HG03060 (cell line): ENCODE data around the gene TIMP4.

Experiments
- ATAC-seq: cut with Tn5 transposase; IDR thresholded peaks from one replicate; pipeline ENCODE4 v1.9.1; 2021; ENCODE audit warnings: low read depth, moderate number of reproducible peaks; ENCODE audit not compliant: unreplicated experiment

The TIMP4 gene

DNA sequence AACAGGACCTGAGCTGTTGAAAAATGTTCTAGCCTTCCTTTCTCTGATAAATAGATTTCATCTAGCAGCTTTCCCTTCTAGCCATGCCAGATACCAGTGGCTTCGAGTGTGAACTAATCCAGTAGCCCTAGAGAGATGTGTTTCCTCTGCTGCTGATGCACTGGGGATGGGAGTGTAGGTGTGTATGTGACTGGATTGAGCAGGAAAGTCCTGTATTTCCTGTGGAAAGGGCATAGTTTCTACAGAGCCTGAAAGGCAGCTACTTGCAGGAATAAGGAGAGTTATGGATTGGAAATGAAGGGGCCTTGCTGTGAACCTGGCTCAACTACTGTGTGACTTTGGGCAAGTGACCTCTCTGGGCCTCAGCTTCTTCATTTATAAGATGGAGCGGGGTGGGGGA lies 8.6 kb downstream of the TIMP4 start:
- ATAC-seq, result no peak

DNA sequence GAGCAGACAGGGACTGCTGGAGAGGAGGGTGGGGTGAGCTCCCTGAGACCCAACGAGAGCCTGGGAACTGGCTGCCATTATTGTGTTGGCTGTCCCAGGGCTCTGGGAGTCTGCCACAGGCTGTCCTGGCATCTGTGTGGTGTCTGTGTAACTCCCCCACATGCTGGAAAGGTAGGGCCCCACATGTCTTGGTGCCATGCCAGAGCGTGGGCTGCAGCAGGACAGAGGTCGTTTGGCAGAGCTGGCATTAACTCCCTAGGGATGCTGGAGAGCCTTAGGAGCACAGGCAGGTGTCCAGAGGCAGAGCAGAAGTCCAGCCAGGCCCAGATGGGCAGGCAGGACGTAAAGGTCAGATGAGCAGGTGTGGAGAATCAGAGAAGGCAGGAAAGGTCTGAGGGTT lies 9.7 kb downstream of the TIMP4 start:
- ATAC-seq, result no peak

DNA sequence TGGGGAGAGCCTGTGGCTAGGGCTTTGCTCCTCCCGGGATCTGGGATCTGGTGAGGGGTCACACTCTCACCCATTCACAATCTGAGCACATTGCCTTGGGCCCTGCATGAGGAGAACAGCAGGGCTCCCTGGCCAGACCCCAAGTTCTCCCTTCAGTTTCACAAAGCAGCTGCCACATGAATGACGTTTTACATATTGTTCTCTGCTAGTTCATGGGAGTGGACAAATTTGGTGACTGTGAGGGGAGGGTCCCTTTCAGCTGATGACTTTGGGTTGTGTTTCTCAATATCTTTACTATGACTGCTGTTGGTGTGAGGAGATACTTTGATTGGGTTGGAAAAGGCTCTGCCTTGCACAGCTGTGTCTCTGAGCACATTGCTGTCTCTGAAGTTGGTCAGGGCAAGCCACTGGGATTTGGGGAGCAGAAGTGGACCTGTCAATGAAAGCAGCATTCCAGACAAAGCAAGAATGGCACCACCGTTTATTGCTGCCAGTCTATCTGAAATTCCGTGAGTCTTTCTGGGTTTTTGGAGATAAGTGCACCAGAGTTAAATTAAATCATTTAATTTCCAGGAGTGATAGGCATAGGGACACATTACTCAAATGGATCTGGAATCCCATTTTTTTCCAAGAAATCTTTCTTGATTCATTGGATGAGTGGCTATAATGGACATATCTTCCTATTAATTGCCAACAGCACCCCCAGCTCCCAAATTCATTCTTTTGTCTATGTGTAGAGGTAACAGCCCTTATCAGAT lies 10.3 kb downstream of the TIMP4 start:
- no peak for ATAC-seq

DNA sequence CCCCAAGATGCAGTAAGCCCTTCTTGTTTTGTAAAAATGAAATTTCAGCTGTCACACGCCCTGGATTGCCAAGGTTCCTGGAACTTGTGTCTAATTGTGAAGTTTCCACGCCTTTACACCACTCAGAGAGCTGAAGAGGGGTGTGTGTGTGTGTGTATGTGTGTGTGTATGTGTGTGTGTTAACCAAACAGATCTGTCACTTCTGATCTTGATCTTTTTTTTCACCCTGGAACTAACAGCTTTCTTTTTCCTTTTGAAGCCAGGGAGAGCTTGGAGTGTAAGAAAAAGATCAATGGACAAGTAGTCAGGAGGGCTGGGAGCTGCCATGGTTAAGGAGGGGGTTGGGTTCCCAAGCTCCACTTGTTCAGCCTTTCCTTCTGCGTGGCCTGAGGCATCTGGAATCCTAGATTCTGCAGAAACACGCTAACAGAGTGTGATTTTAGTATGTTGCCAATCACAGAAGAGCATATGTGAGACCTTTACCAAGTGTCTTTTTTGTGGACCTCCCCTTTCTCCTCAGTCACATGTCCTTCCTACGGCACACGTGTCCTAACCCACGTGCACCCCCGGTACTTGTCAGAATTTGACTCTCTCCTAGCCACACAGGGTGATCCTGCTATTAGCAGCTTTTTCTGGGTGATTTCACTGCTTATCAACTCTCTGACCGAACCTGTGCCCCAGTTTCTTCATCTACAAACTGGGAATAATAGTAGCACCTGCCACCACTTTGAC lies 11.5 kb downstream of the TIMP4 start:
- no peak for ATAC-seq

- ATAC-seq, result no peak
Observed at GRCh38 chr3:12143949-12144504, 14.7 kb downstream of the TIMP4 start.

GRCh38 chr3:12142476-12142875 lies 16.2 kb downstream of the TIMP4 start:
- ATAC-seq, result no peak

DNA sequence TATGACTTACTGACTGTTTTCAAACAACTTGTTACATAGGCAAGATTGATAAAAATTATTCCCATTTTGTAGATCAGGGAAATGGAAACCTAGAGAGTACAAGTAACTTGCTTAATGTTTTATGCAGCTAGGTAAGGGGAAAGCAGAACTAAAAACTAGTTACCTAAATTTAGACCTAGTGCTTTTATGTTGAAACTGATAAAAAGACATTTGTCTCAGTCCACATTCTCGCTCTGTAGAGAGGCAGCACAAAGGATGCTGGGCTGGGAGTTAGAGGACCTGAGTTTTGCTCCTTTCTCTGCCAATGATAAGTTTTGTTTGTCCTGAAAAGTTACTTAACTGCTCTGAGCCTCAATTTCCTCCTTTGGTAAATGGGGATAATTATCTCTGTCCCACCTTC lies 17.4 kb downstream of the TIMP4 start:
- no peak for ATAC-seq

DNA sequence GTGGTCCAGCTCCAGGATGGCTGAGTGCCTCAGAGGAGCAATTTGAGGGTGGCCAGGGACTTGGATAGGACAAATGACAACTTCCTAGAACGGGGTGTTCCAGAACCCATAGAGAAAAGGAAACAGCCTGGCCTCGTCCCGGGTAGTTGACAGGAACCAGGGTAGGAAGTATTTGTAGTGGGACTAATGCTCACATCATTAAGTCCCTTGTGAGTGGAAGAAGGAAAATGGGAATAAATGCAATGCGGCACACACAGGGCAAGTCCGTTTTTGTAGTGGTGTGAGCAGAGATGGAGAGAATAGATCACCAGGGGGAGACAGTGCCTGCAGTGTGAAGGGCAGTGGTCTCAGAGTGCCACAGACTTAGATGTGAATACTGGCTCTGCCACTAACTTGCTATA lies 19.6 kb downstream of the TIMP4 start:
- ATAC-seq, result no peak

GRCh38 chr3:12138044-12138443 lies 20.7 kb downstream of the TIMP4 start:
- no peak for ATAC-seq

GRCh38 chr3:12136371-12136770 lies 22.3 kb downstream of the TIMP4 start:
- ATAC-seq, result no peak

DNA sequence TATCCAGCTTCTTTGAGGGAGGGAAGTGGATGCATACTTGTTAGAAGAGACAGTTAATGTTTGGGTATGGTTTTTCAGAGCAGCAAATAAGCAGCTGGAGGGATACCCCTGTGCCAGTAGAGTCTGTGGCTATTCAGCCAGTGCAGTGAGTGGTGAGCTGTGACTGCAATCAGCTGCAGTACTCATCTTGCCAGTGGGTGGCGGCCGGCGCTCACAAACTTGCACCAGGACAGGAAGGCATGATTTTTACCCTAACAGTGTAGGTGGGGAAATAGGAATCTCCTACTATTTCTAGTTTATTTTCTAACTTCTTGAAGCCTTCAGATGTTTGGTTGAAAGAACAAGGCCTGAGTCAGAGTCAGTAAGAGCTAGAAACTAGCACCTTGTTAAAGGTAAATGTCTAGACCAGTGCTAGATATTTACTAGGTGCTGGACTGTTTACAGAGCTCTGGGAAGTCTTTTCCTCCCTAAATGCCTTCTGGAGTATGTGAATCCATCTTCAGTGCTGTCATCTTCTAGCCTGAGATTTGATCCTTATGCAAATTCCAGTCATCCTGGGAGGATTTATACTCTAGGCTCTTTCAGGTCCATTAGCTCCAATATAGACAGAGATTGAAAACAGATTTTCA lies 23.6 kb downstream of the TIMP4 start:
- peak; percentile 71 for ATAC-seq

DNA sequence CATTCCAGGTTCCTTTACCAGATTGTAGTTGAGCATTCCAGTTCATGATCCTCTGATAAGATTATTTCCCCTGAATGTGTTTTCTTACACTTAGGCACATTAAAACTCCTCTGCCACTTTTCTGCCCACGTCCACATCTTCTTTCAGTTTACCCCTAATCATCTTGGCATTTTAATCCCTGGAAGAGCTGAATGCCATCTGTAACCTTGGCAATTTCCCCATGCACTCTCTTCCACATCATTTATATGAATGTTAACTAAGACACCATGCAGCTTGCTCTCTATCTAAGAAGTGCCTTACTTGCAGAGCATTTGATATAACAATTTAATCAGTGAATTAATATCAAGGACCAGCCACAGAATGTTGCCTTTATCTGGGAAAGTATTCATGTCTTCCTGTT lies 25.8 kb downstream of the TIMP4 start:
- no peak for ATAC-seq

DNA sequence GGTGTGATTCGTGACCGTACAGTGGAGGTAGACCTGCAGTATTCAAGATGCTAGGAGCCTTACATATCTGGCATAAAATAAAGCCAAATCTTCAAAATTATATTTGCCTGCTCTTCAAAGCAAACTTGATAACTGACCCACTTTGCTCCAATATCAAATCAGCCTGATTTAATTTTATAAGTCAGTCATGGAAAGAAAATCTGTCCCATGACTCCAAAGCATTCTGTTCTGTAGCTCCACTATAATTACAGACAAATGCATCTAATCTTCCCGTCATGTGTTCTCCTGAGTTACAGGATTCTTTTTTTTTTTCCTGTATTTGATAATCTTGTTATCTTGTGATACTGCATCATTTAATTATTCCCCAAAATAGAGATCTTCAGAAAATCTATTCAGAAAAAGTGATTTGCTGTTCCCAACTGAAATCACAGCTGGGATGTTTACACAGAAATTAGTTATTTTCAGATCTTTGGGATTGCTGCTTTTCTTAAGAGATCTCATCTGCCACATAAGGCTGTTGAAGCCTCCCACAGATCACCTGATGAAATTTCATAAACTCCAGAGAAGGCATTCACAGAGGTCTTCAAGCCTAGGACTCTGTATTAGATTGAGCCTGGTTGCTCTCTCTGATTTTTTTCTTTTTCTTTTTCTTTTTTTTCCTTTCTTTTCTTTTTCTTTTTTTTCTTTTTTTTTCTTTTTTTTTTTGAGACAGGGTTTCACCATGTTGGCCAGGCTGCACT lies 27.2 kb downstream of the TIMP4 start:
- no peak for ATAC-seq

DNA sequence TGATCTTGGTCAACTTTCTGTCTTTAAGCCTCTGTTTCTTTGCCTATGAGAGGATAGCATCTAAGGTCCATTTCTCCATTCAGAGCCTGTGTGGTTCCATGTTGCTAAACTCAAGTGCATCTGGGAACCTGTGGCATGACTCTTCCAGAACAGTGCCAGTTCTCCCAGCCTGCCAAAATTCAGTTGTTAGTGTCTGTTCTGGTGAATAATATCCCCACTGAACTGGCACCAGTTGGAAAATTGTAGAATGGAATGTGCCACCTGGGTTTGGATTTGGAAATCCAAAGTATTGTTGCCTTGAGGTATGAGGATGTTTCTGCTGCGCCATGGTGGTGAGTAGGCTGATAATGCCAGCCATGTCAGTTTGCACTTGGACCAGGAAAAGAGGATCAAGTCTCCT lies 31.3 kb downstream of the TIMP4 start:
- no peak for ATAC-seq

DNA sequence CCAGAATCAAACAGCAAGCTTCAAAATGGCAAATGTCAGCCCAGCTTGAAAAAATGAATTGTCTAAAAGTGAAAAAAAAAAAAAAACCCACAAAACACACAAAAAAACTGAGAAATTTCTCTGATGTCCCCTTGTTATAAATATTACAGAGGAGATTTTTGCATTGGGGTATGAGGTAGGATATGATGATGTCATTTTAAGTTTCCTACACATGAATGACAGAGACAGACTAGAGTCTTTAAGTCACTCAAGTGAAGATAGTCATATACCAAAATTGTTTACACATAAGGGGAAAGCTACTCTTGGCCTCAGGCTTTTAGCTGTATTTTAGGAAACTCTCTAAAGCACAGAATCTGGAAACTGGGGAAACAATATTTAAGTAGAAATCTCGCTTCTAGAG lies 32.9 kb downstream of the TIMP4 start:
- ATAC-seq, result no peak

DNA sequence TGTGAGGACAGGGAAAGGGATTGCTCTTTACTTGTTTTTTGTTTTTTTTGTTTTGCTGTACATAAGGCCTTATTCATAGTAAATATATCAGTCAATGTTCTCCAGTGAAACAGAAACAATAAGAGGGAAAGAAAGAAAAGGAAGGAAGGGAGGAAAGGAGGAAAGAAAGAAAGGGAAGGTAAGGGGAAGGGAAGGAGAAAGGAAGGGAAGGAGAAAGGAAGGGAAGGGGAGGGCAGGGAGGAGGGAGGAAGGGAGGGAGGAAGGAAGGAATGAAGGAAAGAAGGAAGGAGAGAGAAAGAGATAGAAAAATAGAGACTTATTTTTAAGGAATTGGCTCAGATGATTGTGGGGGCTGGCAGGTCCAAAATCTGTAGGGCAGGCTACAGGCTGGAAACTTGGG lies 37.2 kb downstream of the TIMP4 start:
- ATAC-seq, result no peak

DNA sequence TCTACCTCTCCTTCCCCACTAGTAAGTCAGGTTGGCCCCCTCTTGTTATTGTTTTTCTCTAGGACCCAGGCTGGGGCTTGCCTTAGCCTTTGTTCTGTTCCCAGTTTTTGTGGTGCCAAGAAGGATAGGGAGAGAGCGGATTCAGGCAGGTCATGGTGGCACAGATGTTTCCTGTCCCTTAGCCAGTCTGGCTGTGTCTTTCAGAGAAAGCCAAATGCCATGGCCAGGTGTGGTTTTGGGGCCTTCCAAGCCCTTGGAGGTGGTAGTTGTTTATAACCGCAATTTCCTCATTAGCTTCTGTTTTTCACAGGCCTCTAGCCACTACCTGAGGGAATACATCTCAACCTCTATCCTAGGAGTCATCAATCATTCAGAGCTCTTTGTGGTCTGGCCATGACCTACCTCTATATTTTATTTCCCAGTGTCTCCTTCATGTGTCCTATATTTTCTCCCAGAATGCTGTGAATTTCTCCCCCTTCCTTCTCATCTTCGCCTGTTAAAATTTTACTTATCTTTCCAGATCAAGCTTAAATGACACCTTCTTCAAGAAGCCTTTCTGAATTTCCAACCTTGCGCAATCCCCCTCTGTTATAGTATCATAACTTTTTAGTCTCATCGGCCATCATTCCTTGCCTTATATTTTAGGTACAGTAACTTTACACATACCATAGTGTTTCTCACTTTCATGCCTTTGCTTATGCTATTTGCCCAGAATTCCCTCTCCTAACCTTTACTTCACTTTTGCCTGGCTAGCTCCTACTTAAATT lies 38.2 kb downstream of the TIMP4 start:
- no peak for ATAC-seq

- no peak for ATAC-seq
Observed at GRCh38 chr3:12117473-12117872, 41.2 kb downstream of the TIMP4 start.

DNA sequence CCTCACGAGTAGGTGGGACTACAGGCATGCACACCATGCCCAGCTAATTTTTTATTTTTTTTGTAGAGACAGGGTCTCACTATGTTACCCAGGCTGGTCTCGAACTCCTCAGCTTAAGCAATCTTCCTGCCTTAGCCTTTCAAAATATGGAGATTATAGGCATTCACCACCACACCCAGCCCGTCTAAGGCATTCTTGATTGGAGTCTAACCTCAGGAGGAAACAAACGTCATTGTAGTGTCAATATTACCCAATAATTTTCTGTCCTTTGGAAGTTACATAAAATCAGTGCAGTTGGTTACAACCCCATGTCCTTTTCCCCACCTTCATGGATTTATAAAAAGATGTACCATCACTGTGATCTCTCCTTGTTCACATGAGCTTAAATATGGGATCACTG lies 41.8 kb downstream of the TIMP4 start:
- ATAC-seq, result no peak

- ATAC-seq, result no peak
Observed at GRCh38 chr3:12115849-12116248, 42.9 kb downstream of the TIMP4 start.
